Smooth muscle cell of the brain vasculature (primary cell): ENCODE data around the gene SELENOF.
"Not testable (repeated sequence)": the region's sequence is repeated elsewhere in the genome, so short reads cannot be mapped to it uniquely, and the experiment has no call there.

Source experiments
- DNase-seq: peaks from one replicate; pipeline ENCODE4 v3.0.0-alpha.2; 2012; ENCODE audit warnings: low read depth, low spot score

SELENOF gene

DNA sequence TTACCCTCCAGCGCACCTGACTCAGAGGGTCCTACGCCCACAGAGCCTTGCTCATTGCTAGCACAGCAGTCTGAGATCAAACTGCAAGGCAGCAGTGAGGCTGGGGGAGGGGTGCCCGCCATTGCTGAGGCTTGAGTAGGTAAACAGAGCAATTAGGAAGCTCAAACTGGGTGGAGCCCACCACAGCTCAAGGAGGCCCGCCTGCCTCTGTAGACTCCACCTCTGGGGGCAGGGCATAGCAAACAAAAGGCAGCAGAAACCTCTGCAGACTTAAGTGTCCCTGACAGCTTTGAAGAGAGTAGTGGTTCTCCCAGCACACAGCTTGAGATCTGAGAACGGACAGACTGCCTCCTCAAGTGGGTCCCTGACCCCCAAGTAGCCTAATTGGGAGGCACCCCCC is 99.8 kb downstream of the SELENOF start:
- DNase-seq: not testable (repeated sequence)
